ENCODE measurements around the gene PRG3. TPM values are rescaled to one million over a fixed set of nuclear protein-coding genes. Genes with fewer than 3 reads are reported as not detected.

The PRG3 gene
- total and polyA plus RNA-seq, 2 of the 13 experiments (the other 11 are each of a cell fraction or from before 2014, with no cell fraction given), result not detected

DNA sequence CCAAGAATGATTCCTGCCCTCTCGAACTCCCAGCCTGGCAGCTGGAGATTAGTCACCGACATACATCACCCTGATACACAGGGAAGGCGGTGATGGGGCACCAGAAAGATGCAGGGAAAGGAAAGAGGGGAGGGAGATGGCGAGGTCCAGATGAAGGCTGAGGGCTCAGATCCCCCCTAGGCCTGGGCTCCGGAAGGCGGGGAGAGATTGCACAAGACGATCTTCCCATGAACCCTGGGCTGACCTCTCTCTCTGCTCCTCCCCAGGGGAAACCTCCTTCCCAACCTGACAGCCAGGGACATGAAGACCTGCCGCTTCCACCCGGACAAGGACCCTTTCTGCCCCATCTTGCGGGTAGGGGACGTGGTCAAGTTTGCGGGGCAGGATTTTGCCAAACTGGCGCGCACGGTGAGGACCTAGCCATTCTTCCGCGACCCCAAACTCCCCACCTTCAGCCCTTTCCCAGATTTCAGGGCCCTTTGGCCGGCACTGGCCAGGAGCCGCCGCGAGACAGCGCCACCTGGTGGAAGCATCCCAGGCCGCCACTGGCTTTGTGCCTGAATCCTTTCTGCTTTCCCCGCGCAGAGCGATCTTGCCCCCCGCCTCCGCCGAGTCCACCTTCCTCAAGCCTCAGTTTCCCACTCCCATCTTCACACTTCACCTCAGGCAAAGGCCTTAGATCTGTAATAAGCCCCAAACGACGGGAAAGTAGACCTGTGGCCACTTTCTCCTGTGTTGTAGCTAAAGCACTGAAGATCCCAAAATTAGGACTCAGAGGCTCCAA, 31.3 kb downstream of the PRG3 start (continued):
- 0 out of 2 replicates have a peak, but pooled peaks have one; percentile 21 for TF ChIP-seq TARDBP (CRISPR knock-in tag; IDR thresholded peaks at IDR 0.05)
- TF ChIP-seq, protein P1, sequence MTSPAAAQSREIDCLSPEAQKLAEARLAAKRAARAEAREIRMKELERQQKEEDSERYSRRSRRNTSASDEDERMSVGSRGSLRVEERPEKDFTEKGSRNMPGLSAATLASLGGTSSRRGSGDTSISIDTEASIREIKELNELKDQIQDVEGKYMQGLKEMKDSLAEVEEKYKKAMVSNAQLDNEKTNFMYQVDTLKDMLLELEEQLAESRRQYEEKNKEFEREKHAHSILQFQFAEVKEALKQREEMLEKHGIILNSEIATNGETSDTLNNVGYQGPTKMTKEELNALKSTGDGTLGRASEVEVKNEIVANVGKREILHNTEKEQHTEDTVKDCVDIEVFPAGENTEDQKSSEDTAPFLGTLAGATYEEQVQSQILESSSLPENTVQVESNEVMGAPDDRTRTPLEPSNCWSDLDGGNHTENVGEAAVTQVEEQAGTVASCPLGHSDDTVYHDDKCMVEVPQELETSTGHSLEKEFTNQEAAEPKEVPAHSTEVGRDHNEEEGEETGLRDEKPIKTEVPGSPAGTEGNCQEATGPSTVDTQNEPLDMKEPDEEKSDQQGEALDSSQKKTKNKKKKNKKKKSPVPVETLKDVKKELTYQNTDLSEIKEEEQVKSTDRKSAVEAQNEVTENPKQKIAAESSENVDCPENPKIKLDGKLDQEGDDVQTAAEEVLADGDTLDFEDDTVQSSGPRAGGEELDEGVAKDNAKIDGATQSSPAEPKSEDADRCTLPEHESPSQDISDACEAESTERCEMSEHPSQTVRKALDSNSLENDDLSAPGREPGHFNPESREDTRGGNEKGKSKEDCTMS (CRISPR knock-in tag; conservative IDR thresholded peaks at IDR 0.05), result no peak
- peak; percentile 50 for TF ChIP-seq PTBP1 (IDR thresholded peaks at IDR 0.05; ENCODE audit: low read depth, low read length, poor library complexity, severe bottlenecking)
- no peak for TF ChIP-seq ZNF782 (CRISPR knock-in tag; IDR thresholded peaks at IDR 0.05; ENCODE audit: borderline replicate concordance)
- no peak for TF ChIP-seq TFAP4 (IDR thresholded peaks at IDR 0.05; ENCODE audit: borderline replicate concordance, low read depth)
- TF ChIP-seq TBX2 (CRISPR knock-in tag; IDR thresholded peaks at IDR 0.05; ENCODE audit: borderline replicate concordance), result peak; percentile 47; the same call in 1 of the 2 replicates
- TF ChIP-seq KAT8 (CRISPR knock-in tag; IDR thresholded peaks at IDR 0.05), result no peak
- no peak for TF ChIP-seq ZNF484 (CRISPR knock-in tag; IDR thresholded peaks at IDR 0.05; ENCODE audit: borderline replicate concordance, low read depth)
- TF ChIP-seq ZNF839 (CRISPR knock-in tag; IDR thresholded peaks at IDR 0.05; ENCODE audit: borderline replicate concordance), result no peak
- TF ChIP-seq, protein P2, sequence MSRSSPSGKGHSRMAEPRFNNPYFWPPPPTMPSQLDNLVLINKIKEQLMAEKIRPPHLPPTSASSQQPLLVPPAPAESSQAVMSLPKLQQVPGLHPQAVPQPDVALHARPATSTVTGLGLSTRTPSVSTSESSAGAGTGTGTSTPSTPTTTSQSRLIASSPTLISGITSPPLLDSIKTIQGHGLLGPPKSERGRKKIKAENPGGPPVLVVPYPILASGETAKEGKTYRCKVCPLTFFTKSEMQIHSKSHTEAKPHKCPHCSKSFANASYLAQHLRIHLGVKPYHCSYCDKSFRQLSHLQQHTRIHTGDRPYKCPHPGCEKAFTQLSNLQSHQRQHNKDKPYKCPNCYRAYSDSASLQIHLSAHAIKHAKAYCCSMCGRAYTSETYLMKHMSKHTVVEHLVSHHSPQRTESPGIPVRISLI (CRISPR knock-in tag; IDR thresholded peaks at IDR 0.05; ENCODE audit: borderline replicate concordance), result no peak
- no peak for TF ChIP-seq ZNF75D (CRISPR knock-in tag; IDR thresholded peaks at IDR 0.05; ENCODE audit: borderline replicate concordance)
- TF ChIP-seq, protein P3, sequence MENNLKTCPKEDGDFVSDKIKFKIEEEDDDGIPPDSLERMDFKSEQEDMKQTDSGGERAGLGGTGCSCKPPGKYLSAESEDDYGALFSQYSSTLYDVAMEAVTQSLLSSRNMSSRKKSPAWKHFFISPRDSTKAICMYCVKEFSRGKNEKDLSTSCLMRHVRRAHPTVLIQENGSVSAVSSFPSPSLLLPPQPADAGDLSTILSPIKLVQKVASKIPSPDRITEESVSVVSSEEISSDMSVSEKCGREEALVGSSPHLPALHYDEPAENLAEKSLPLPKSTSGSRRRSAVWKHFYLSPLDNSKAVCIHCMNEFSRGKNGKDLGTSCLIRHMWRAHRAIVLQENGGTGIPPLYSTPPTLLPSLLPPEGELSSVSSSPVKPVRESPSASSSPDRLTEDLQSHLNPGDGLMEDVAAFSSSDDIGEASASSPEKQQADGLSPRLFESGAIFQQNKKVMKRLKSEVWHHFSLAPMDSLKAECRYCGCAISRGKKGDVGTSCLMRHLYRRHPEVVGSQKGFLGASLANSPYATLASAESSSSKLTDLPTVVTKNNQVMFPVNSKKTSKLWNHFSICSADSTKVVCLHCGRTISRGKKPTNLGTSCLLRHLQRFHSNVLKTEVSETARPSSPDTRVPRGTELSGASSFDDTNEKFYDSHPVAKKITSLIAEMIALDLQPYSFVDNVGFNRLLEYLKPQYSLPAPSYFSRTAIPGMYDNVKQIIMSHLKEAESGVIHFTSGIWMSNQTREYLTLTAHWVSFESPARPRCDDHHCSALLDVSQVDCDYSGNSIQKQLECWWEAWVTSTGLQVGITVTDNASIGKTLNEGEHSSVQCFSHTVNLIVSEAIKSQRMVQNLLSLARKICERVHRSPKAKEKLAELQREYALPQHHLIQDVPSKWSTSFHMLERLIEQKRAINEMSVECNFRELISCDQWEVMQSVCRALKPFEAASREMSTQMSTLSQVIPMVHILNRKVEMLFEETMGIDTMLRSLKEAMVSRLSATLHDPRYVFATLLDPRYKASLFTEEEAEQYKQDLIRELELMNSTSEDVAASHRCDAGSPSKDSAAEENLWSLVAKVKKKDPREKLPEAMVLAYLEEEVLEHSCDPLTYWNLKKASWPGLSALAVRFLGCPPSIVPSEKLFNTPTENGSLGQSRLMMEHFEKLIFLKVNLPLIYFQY (CRISPR knock-in tag; IDR thresholded peaks at IDR 0.05; ENCODE audit: borderline replicate concordance), result no peak
- no peak for TF ChIP-seq DR1 (CRISPR knock-in tag; IDR thresholded peaks at IDR 0.05)
- TF ChIP-seq HNRNPLL (IDR thresholded peaks at IDR 0.05; ENCODE audit: low read depth, low read length, poor library complexity, severe bottlenecking), result no peak
- TF ChIP-seq ZUFSP (CRISPR knock-in tag; IDR thresholded peaks at IDR 0.05; ENCODE audit: borderline replicate concordance), result no peak
- TF ChIP-seq FOXA3 (CRISPR knock-in tag; IDR thresholded peaks at IDR 0.05), result 0 out of 2 replicates have a peak, but pooled peaks have one; percentile 12
- no peak for TF ChIP-seq AKAP8 (CRISPR knock-in tag; IDR thresholded peaks at IDR 0.05)
- no peak for TF ChIP-seq SRF (IDR thresholded peaks at IDR 0.05; ENCODE audit: low read depth, low read length)

Data from HepG2 (cell line).